ENCODE measurements around the gene USF3. TPM values are rescaled to one million over a fixed set of nuclear protein-coding genes. Genes with fewer than 3 reads are reported as not detected.
A peak's percentile ranks its signal among the peaks of the same experiment; 100 is the strongest.

Gene USF3
- total RNA-seq, 1 donor from 2014 or later: 15.3 TPM

DNA sequence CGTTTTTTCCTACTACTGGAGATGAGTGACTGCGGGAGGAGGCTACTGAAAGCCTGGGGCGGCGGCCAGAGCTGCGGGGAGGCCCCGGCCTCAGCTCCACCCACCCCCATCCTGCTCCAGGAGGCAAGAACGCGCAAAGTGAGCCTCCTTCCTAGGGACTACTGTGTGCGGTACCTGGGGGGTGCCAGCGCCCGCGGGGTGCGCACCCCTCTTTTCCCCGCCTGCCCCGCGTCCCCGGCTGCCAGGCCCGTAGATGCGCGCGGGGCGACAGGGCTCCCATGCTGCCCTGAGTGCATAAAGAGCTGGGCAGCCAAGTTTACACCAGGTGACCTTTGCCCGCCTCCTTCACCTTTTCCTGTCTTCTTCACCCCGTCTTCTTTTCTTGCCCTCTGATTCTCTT lies 2.5 kb upstream of the USF3 start:
- Histone ChIP-seq H3F3A (ENCODE audit: low read depth) (peaks cover 17% of the 10 kb centered on the region), H2AFZ (replicated peaks) (peak overlapping the region; percentile 70), H3K4me1 (peaks cover 16% of the 10 kb centered on the region), H3K79me2 (ENCODE audit: low read depth) (peaks cover 34% of the 10 kb centered on the region), H3K27me3 (no peaks in the 10 kb centered on the region), H3K36me3 (no peaks in the 10 kb centered on the region), H4K20me1 (ENCODE audit: low read depth) (no peaks in the 10 kb centered on the region), H3K4me2 (peak overlapping the region; percentile 91), H3K9me3 (ENCODE audit: low read depth) (no peaks in the 10 kb centered on the region), H3K9ac (no peak overlapping the region), H3K27ac (no peak overlapping the region), H3K4me3 (peak overlapping the region; percentile 29)
- no peaks in the 10 kb centered on the region for H3K36me3 Mint-ChIP-seq
- TF ChIP-seq CTCF (IDR thresholded peaks at IDR 0.05): no peak
- TF ChIP-seq EZH2phosphoT487 (IDR thresholded peaks at IDR 0.05): no peak
- no peak for TF ChIP-seq EZH2 (IDR thresholded peaks at IDR 0.05)
- peak overlapping the region; percentile 78 for H3K4me3 Mint-ChIP-seq
- peak; percentile 21 for DNase-seq (ENCODE audit: low spot score)
- H3K27me3 Mint-ChIP-seq (ENCODE audit: insufficient read depth, low read depth): peaks cover 2% of the 10 kb centered on the region
- no peaks in the 10 kb centered on the region for H3K9me3 Mint-ChIP-seq
- peaks cover 10% of the 10 kb centered on the region for H3K4me1 Mint-ChIP-seq
- peak overlapping the region; percentile 80 for H3K27ac Mint-ChIP-seq

- no peaks in the 10 kb centered on the region for H3K9me3 ChIP-seq (ENCODE audit: low read depth)
- H3K36me3 ChIP-seq: no peaks in the 10 kb centered on the region
- H3K9ac ChIP-seq: no peak overlapping the region
- no peaks in the 10 kb centered on the region for H4K20me1 ChIP-seq (ENCODE audit: low read depth)
- TF ChIP-seq CTCF (IDR thresholded peaks at IDR 0.05): no peak
- TF ChIP-seq EZH2 (IDR thresholded peaks at IDR 0.05): no peak
- TF ChIP-seq EZH2phosphoT487 (IDR thresholded peaks at IDR 0.05): no peak
- H3K27ac Mint-ChIP-seq: peak overlapping the region; percentile 42
- H3K9me3 Mint-ChIP-seq: no peaks in the 10 kb centered on the region
- H3K4me2 ChIP-seq: peak overlapping the region; percentile 91
- peaks cover 2% of the 10 kb centered on the region for H3K27me3 Mint-ChIP-seq (ENCODE audit: insufficient read depth, low read depth)
- H3K27ac ChIP-seq: no peak overlapping the region
- no peak overlapping the region for H3K4me3 Mint-ChIP-seq
- no peak overlapping the region for H2AFZ ChIP-seq (replicated peaks)
- peaks cover 41% of the 10 kb centered on the region for H3K79me2 ChIP-seq (ENCODE audit: low read depth)
- H3K4me3 ChIP-seq: peak overlapping the region; percentile 61
- DNase-seq (ENCODE audit: low spot score): no peak
- H3K27me3 ChIP-seq: no peaks in the 10 kb centered on the region
- peaks cover 15% of the 10 kb centered on the region for H3K4me1 Mint-ChIP-seq
- H3F3A ChIP-seq (ENCODE audit: low read depth): peaks cover 17% of the 10 kb centered on the region
- H3K4me1 ChIP-seq: peaks cover 16% of the 10 kb centered on the region
- H3K36me3 Mint-ChIP-seq: peaks cover 3% of the 10 kb centered on the region
These were observed 1.8 kb upstream of the USF3 start for GRCh38 chr3:113698213-113698742.

DNA sequence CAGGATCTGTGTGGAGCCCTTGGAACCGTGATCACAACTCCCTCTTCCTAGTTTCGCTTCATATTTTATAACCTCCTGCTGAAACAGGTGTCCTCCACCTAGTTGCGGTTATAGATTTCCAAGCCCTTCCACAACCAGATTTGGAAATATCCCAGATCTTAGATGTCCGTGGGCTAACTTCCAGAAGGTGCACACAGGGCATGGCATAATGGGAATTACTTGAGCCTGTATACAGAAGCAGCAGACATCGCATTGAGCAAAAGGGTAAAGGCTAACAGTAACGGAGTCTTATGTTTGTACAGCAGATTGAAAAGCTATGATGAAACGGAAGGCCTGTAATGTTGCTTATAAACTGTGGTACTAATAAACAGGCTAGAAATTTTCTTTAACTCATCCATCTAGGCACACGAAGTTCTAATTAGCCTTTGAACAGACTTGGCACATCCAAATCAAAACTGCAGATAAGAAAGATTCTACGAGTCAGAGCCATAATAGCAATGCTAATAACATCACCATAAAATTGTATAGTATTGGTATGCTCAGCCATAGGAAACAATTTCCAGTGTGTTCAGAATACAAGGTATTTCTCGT lies 1.2 kb upstream of the USF3 start:
- no peak for DNase-seq (ENCODE audit: low spot score)
- Histone ChIP-seq H3K79me2 (ENCODE audit: low read depth) (peaks cover 48% of the 10 kb centered on the region), H3K4me3 (peak overlapping the region; percentile 61), H3K4me2 (peak overlapping the region; percentile 91), H3K9ac (peak overlapping the region; percentile 38), H4K20me1 (ENCODE audit: low read depth) (peaks cover 1% of the 10 kb centered on the region), H3K27ac (no peak overlapping the region), H3K9me3 (ENCODE audit: low read depth) (no peaks in the 10 kb centered on the region), H3K27me3 (no peaks in the 10 kb centered on the region), H2AFZ (replicated peaks) (peak overlapping the region; percentile 60), H3F3A (ENCODE audit: low read depth) (peaks cover 17% of the 10 kb centered on the region), H3K36me3 (no peaks in the 10 kb centered on the region), H3K4me1 (peaks cover 16% of the 10 kb centered on the region)
- Mint-ChIP-seq H3K27ac (no peak overlapping the region), H3K27me3 (ENCODE audit: insufficient read depth, low read depth) (peaks cover 2% of the 10 kb centered on the region), H3K9me3 (no peaks in the 10 kb centered on the region), H3K4me1 (peaks cover 15% of the 10 kb centered on the region), H3K36me3 (peaks cover 6% of the 10 kb centered on the region), H3K4me3 (no peak overlapping the region)
- TF ChIP-seq CTCF (IDR thresholded peaks at IDR 0.05): no peak
- TF ChIP-seq EZH2 (IDR thresholded peaks at IDR 0.05): no peak
- TF ChIP-seq EZH2phosphoT487 (IDR thresholded peaks at IDR 0.05): no peak
